Sciatic nerve (tissue), 2 donors: Measurements from ENCODE around the gene S100A1. TPM values are rescaled to one million over a fixed set of nuclear protein-coding genes. Genes with fewer than 3 reads are reported as not detected.
"Not testable (repeated sequence)": the region's sequence is repeated elsewhere in the genome, so short reads cannot be mapped to it uniquely, and the experiment has no call there.

Experiments
- ATAC-seq: fragments of 200-7000 bp; cut with Tn5 transposase; one replicate; pipeline ENCODE4 v1.9.1; 2020; ENCODE audit warnings: mild to moderate bottlenecking, moderate library complexity
- DNase-seq: peaks from one replicate; pipeline ENCODE4 v3.0.0-alpha.2; 2020; ENCODE audit warnings: low spot score
- intact Hi-C: fragments of 100-400 bp; cut with DNase I; formaldehyde crosslinking; loops from one replicate; pipeline ENCODE4 v1.14.2; 2022
- total RNA-seq: library from RNA; stranded (reverse); fragmentation: NEBNext Ultra II Directional; extraction: Animal tissue kit (Norgen Biotek cat#: 25700); gene quantifications from one replicate; pipeline ENCODE4 v1.2.1, GENCODE V29; 2021
- donor health status: DM: no; HTN: no; CAD: no.
- donor health status: DM: no; HTN: no; CAD: no.

The S100A1 gene
- total RNA-seq, 1 donor from 2014 or later: 99.7 TPM

GRCh38 chr1:153626477-153626903 is 1.7 kb upstream of the S100A1 start:
- DNase-seq: no peak
- intact Hi-C loops: no loop called here
- peak; percentile 4 for ATAC-seq

GRCh38 chr1:153626904-153627714 is 1.1 kb upstream of the S100A1 start, which contains the start of gene S100A13:
Gene S100A13 (minus strand): TSS chr1:153627505. CDS start chr1:153626472, 1,033 bp downstream.
- peak; percentile 86 for ATAC-seq
- intact Hi-C loops: no loop called here
- peak; percentile 87 for DNase-seq

- peak; percentile 55 for DNase-seq
- intact Hi-C loops: no loop called here
- no peak for ATAC-seq
These were observed 556 bp downstream of the S100A1 start for GRCh38 chr1:153628638-153629342.

GRCh38 chr1:153629343-153629665 is 1.1 kb downstream of the S100A1 start:
- ATAC-seq: no peak
- peak; percentile 42 for DNase-seq
- intact Hi-C loops: no loop called here

- ATAC-seq: no peak
- intact Hi-C loops: no loop called here
These were observed 1.7 kb downstream of the S100A1 start for GRCh38 chr1:153629971-153630370.

GRCh38 chr1:153630384-153630783 is 2.1 kb downstream of the S100A1 start:
- no peak for ATAC-seq
- intact Hi-C loops: no loop called here

More at GRCh38 chr1:153629971-153630370, 1.7 kb downstream of the S100A1 start:
- DNase-seq: peak; percentile 55

GRCh38 chr1:153631047-153632022 is 3.1 kb downstream of the S100A1 start:
- intact Hi-C loops: no loop called here
- DNase-seq (no peak), ATAC-seq (no peak)

More at GRCh38 chr1:153630384-153630783, 2.1 kb downstream of the S100A1 start:
- peak; percentile 54 for DNase-seq

- intact Hi-C loops: no loop called here
- peak; percentile 67 for ATAC-seq
- DNase-seq: no peak
These were observed 5.0 kb downstream of the S100A1 start for GRCh38 chr1:153633161-153633753.

GRCh38 chr1:153633754-153634665 is 5.8 kb downstream of the S100A1 start, which contains the start of gene CHTOP:
Gene CHTOP (plus strand): TSS chr1:153634066. CDS start chr1:153636589, 2,523 bp downstream.
- DNase-seq: peak; percentile 98
- intact Hi-C loops: no loop called here
- peak; percentile 98 for ATAC-seq

GRCh38 chr1:153635872-153636271 is 7.6 kb downstream of the S100A1 start:
- ATAC-seq (no peak), DNase-seq (no peak)
- intact Hi-C loops: no loop called here

- ATAC-seq (no peak), DNase-seq (peak; percentile 48)
- intact Hi-C loops: no loop called here
These were observed 8.1 kb downstream of the S100A1 start for GRCh38 chr1:153636312-153636711.

- peak; percentile 36 for DNase-seq
- ATAC-seq: no peak
- intact Hi-C loops: no loop called here
These were observed 10.0 kb downstream of the S100A1 start for GRCh38 chr1:153638261-153638660.

- no peak for DNase-seq
- no peak for ATAC-seq
- intact Hi-C loops: no loop called here
These were observed 11.0 kb downstream of the S100A1 start for GRCh38 chr1:153639280-153639679.

GRCh38 chr1:153640213-153640612 is 12.0 kb downstream of the S100A1 start:
- DNase-seq, ATAC-seq, intact Hi-C loops: not testable (repeated sequence)

GRCh38 chr1:153640861-153641260 is 12.6 kb downstream of the S100A1 start:
- ATAC-seq: no peak
- DNase-seq: no peak
- intact Hi-C loops: no loop called here

- DNase-seq (no peak), ATAC-seq (no peak)
- intact Hi-C loops: no loop called here
These were observed 13.9 kb downstream of the S100A1 start for GRCh38 chr1:153642161-153642560.

- intact Hi-C loops: no loop called here
- ATAC-seq (no peak), DNase-seq (no peak)
These were observed 14.9 kb downstream of the S100A1 start for GRCh38 chr1:153643100-153643499.

- no peak for DNase-seq
- intact Hi-C loops: no loop called here
- no peak for ATAC-seq
These were observed 15.6 kb downstream of the S100A1 start for GRCh38 chr1:153643816-153644215.
